GM12892 (cell line): ENCODE data around the gene ZBTB16.

Experiments used
- POLR2A ChIP-seq: IDR thresholded peaks from 2 replicates; pipeline ENCODE4 v1.6.1; 2011; ENCODE audit warnings: low read depth, low read length, control low read depth
- POLR2AphosphoS5 ChIP-seq: IDR thresholded peaks from 2 replicates; pipeline ENCODE4 v1.6.1; 2011; ENCODE audit warnings: low read depth, low read length, control low read depth
- TAF1 ChIP-seq: IDR thresholded peaks from 2 replicates; pipeline ENCODE4 v1.6.1; 2011; ENCODE audit warnings: low read depth, mild to moderate bottlenecking, control low read depth, low read length, borderline replicate concordance

GRCh38 chr11:114274637-114275036, 215.1 kb downstream of the ZBTB16 start:
- TF ChIP-seq POLR2A (no peak), POLR2AphosphoS5 (no peak), TAF1 (no peak)
